Activated T-helper 1 cell treated with Interleukin-2 at 50 U/mL for 16 hours (primary cell): ENCODE data around the gene ABO.
"Not testable (repeated sequence)": the region's sequence is repeated elsewhere in the genome, so short reads cannot be mapped to it uniquely, and the experiment has no call there.

Source experiments
- DNase-seq: peaks from one replicate; pipeline ENCODE4 v3.0.0-alpha.2; 2020; ENCODE audit warnings: low read depth

The ABO gene

GRCh38 chr9:133242241-133242640 lies 32.8 kb downstream of the ABO start:
- DNase-seq: no peak

DNA sequence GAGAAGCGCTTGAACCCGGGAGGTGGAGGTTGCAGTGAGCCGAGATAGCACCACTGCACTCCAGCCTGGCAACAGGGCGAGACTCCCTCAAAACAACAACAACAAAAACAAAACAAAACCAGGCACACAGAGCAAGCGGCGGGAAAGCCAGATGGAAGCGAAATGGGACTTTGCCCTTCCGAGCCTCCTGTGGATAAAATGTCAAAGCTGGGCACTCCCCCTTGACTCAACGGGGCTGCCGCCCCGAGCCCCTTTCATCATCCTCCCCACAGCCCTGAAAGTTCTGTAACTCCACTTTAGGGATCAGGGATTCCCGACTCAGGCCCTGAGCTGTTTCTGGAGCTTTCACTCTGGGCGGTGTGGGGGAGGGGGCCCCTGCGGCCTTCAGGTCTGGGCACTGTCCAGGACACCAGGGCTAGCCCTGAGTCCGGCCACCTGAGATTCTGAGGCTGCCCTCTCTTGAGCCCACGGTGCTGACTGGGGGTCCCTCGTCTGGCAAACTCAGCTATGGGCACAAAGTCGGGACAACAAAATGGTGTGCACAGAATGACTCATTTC lies 35.4 kb downstream of the ABO start:
- DNase-seq: no peak

GRCh38 chr9:133238851-133239532 lies 36.0 kb downstream of the ABO start:
- peak; percentile 26 for DNase-seq

- DNase-seq: no peak
Measured at GRCh38 chr9:133238272-133238850, 36.6 kb downstream of the ABO start.

GRCh38 chr9:133237035-133237731 lies 37.8 kb downstream of the ABO start:
- no peak for DNase-seq

- DNase-seq: not testable (repeated sequence)
Measured at GRCh38 chr9:133236291-133237034, 38.5 kb downstream of the ABO start.

DNA sequence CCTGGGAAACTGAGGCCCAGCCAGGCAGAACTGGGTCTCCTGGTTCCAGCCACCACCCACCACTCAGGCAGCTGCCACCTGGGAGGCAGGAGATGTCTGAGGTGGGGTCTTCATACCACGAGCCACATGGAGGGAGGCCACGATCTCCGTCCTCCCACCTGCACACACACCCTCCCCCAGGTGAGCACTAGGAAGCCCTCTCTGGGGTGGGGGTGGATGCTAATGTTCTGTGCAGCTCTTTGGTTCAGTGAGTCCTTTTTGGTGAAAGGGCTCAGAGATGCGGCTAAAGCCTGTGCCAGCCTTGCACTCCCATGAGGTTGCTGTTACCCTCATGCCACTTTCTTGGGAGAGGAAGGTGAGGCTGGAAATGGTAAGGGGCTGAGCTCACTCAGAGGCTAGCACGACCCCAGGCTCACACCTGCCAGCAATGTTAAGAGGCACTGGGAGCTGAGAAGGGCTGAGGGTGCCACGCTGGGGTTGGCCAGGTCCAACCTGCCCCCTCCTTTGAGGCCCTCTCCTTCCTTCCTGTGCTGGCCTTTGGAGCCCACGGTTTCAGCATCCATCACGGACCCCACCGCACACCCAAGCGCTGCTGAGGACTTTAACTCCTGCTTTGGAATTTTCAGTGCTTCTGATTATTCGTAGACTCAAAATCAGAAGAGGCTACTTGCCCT lies 39.3 kb downstream of the ABO start:
- no peak for DNase-seq

DNA sequence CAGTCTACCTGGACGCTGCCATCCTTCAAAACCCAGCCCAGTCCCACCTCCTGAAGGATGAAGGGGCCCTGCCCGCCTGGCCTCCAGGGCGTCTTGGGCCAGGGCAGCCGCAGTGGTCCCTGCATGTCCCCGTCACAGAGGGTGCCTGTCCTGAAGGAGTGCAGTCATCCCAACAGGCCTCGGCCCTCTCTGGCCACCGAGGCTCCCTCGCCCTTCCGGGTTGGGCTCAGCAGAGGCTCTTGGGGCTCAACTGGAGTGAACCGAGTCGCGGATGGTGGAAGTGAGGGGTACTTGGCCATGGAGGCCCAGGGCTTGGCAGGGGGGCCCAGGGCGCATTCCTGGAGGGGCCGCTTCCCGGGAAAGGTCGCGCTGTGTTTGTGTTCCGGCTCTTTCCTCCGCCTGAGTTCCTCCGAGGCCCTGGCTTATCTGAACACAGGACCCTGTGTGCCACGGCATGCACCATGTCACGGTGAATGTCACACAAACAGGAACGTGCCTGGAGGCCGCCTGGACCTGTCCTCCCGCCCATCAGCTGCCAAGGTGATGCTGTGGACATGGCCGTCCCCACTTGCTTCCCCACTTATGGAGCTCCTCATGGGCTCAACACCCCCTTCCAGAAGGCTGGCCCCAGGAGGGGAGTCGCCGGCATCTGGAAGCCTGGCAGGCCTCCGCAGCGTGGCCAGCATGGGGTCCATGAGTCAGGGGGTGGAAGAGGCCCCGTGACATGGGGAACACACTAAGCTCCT lies 40.3 kb downstream of the ABO start:
- DNase-seq: no peak

DNA sequence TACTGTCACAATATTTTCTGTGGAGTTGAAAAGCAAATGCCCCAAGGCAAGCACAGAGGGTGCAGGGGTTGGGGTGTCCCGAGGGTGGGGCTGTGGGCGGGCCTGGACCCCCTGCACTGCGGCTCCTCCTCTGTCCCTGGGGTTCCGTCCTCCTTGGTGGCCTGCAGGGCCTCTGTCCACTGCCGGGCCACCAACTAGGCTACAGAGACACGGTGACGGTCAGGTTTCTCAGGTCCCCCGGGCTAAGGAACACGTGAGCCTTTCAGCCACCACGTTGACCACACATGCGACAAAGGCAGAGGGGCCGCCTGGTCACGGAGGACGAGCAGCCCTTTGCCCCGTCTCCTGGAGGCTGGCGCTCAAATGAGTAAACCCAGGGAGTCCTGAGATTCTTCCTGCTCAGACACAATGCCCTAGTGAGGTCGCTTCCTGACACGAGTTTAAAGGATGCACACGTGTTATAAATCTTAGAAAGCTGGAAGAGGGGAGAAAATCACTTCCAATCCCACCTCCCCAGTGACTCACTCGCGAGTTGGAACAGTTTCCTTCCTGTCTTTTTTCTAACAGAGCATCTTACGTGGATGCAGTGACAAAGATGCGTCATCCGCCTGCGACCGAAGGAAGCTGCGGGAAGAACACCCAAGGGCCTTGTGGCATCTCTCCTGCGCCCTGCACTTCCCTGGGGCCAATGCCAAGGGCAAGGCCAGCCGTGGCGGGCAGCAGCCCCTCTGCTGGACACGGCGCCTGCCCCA lies 41.1 kb downstream of the ABO start:
- no peak for DNase-seq

GRCh38 chr9:133231934-133232568 lies 43.0 kb downstream of the ABO start:
- DNase-seq: not testable (repeated sequence)

GRCh38 chr9:133230514-133230913 lies 44.5 kb downstream of the ABO start:
- not testable (repeated sequence) for DNase-seq

- no peak for DNase-seq
Measured at GRCh38 chr9:133230093-133230492, 44.9 kb downstream of the ABO start.

DNA sequence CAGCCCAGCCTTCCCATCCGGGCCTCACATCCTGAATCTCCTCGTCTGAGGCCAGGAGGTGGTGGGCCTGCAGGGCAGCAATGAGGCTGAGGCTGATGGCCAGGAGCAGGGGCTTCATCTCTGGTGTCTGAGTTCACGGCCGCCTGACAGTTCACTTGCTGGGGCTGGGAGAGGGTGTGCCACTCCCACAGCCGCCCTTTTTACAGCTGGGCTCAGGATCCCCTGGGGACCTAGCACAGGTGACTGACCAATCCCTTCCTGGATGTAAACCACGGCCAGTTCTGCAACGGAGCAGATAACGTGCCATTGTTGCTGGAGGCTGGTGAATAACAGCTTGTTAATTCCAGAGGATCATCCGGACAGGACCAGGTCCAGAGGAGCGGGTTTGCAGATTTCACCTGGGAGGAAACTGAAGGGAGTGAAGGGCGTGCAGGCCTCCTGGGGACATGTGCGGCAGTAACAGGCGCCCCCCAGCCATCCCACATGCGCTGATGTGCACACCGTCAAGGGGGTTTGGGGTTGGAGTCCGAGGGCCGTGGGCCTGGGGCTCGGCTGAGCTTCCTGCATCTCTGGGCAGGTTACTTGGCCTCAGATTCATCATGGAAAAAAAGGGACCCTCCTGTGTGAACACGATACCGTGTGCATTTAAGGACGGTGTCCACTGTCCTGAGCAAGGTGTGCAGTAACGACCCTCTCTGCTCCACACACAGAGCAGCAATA lies 46.4 kb downstream of the ABO start:
- not testable (repeated sequence) for DNase-seq

DNA sequence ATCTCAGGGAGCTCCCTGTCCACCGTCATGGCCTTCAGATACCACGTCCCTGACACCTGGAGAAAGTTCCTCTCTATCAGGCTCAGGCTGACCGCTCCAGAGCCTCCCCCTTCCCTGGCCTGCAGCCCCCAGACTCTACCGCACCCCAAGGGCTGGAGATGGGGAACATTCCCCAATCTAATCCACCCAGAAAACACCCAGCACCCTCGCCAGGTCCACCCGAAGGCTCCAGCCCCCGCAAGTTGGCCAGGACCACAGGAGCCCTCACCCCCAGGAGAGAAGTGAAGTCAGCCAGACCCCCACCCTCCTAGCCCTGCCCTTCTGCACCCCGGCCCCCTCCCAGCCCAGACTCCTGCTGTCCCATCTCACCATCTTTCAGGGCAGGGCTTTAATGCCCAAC lies 47.0 kb downstream of the ABO start:
- DNase-seq: not testable (repeated sequence)

DNA sequence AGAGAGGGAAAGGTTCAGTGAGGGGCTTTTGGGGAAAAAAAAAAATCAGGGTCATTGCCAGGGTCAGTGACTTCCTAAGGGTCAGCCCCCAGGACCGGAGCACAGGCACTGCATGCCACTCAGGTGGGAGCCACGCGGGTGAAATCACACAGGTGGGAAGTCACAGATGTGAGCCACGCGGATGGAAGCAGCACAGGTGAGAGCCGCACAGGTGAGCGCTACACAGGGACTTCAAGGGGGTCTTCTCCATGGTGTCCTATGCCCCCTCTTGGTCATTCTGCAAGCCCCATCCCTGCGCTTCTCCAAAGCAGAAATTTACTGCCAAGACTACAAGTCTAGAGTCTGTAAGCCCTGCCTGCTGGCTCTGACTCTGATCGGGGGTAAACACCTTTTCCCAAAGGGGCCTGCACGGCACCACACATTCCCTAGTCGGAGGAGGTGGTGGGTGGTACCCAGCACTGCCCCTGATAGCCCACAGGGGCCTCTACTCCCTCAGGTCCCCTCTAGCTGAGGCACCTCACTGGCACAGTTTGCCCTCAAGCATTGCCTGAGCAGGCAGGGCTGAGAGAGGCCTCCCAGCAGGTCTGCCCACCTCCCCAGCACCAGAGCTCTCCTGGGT lies 47.6 kb downstream of the ABO start:
- no peak for DNase-seq

DNA sequence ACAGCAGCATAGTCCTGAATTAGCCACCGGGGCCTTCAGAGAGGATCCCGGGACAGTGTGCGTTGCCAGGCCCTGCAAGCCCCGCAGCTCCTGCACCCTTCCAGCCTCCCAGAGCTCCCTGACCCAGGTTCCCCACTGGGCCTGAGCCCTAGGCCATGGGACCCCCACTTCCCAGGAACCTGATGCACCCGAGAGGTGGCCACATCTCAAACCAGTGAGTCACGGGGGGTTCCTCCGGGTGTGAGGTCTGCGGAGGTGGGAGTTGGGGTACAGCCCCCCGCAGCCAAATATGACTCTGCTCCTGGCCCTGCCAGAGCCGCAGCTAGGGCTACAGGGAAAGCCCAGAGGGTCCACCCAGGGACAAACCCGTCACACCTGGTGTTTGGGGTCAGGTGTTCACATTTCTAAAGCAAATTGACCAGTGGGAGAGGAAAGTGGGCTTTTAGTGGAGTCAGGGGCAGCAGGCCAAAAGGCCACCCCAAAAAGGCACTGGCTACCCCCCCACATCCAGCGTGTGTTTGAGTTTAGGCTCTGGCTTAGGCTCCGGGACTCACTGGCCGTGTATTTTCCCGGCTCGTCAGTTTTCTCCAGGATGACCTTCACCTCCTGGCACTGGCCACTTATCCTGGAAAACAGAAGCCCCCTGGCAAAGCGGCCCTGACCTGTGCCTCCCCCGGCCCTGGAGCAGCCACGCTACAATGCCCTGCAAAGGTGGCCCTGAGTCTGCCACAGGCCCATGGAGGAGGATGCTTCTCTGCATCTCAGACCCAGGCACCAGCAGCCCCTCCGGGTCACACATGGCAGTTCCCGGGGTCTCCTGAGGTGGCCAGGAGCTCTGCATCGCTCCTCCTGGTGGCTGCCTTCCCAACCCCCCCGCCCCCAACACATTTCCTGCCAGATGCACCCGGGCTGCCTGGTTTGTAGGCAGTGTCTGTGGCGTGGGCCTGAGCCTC lies 48.5 kb downstream of the ABO start:
- no peak for DNase-seq

GRCh38 chr9:133225171-133226011 lies 49.6 kb downstream of the ABO start:
- no peak for DNase-seq
